Endothelial cell of umbilical vein (primary cell): ENCODE measurements around the gene DMXL1. TPM values are rescaled to one million over a fixed set of nuclear protein-coding genes. Genes with fewer than 3 reads are reported as not detected.

Experiments used
- BruUV-seq: library from RNA; stranded (reverse); fragments of 400-500 nt; replicated peaks from 2 replicates; lab custom pipeline; 2021; lab: Mats Ljungman, UMichigan
- CTCF ChIA-PET: fragments of 300-600, 350-600 bp; sonication (Branson Sonifier 250); formaldehyde crosslinking; loops from one replicate; lab custom pipeline; 2021; ENCODE audit warnings: antibody characterized with exemption, inconsistent platforms; lab: Charles Lee
- POLR2A ChIA-PET: fragments of 300-600, 350-600 bp; sonication (Branson Sonifier 250); formaldehyde crosslinking; loops from one replicate; lab custom pipeline; 2021; ENCODE audit warnings: antibody characterized with exemption, inconsistent platforms; lab: Charles Lee
- DNase-seq: peaks from one replicate; pipeline ENCODE4 v3.0.0-alpha.2; 2011; ENCODE audit warnings: low read depth, low spot score
- FAIRE-seq: peaks from 2 replicates; lab custom pipeline; 2011; peaks lifted over from hg19 to GRCh38; lab: Jason Lieb, UNC
- H2AFZ ChIP-seq: 2 replicates; pipeline ENCODE4 v1.6.0; 2012; ENCODE audit warnings: low read depth, low read length, control low read depth, inconsistent platforms
- H3K27ac ChIP-seq: 2 replicates; pipeline ENCODE4 v1.5.1; 2011; ENCODE audit warnings: low read depth, mild to moderate bottlenecking, control low read depth, low read length, moderate library complexity; ENCODE audit not compliant: insufficient read depth
- H3K27me3 ChIP-seq, 2 experiments: 2 replicates each; pipeline versions ENCODE4 v1.6.0 to v1.6.1; 2011; ENCODE audit warnings: low read length in 2 of 2, mixed read lengths in 1 of 2; ENCODE audit not compliant: control insufficient read depth in 2 of 2, insufficient read depth in 2 of 2
- H3K36me3 ChIP-seq, 2 experiments: 2 replicates in 1 of 2; 3 replicates in 1 of 2; pipeline ENCODE4 v1.5.1; 2011; ENCODE audit warnings: low read length in 2 of 2, mild to moderate bottlenecking in 1 of 2, moderate library complexity in 1 of 2; ENCODE audit not compliant: control insufficient read depth in 2 of 2, insufficient read depth in 2 of 2; ENCODE audit errors: extremely low read depth in 1 of 2
- H3K4me1 ChIP-seq: 3 replicates; pipeline ENCODE4 v1.5.1; 2011; ENCODE audit warnings: mild to moderate bottlenecking, low read length; ENCODE audit not compliant: control insufficient read depth, insufficient read depth; ENCODE audit errors: extremely low read depth
- H3K4me2 ChIP-seq: 2 replicates; pipeline ENCODE4 v1.6.1; 2011; ENCODE audit warnings: low read length, control low read depth, mixed read lengths; ENCODE audit not compliant: insufficient read depth
- H3K4me3 ChIP-seq, 3 experiments: fragments of 200-600 bp in 1 of 3; sonication (generic), shearing (Covaris generic) in 1 of 3; replicated peaks in 1 of 3; 2 replicates each; pipeline ENCODE4 v1.5.1; 2011 to 2016; ENCODE audit warnings: control low read depth in 3 of 3, low read length in 3 of 3, mild to moderate bottlenecking in 2 of 3, inconsistent platforms in 1 of 3, low read depth in 1 of 3, moderate library complexity in 1 of 3; ENCODE audit not compliant: insufficient read depth in 1 of 3
- H3K79me2 ChIP-seq: 2 replicates; pipeline ENCODE4 v1.6.0; 2012; ENCODE audit warnings: low read length, inconsistent platforms; ENCODE audit not compliant: control insufficient read depth, insufficient read depth
- H3K9ac ChIP-seq: replicated peaks from 2 replicates; pipeline ENCODE3; 2011; ENCODE audit warnings: low read length, control low read depth; ENCODE audit not compliant: insufficient read depth; ENCODE audit errors: extremely low read depth
- H3K9me1 ChIP-seq: replicated peaks from 3 replicates; pipeline ENCODE4 v1.6.0; 2011; ENCODE audit warnings: mild to moderate bottlenecking, low read length; ENCODE audit not compliant: control insufficient read depth, insufficient read depth; ENCODE audit errors: extremely low read depth
- H3K9me3 ChIP-seq: replicated peaks from 2 replicates; pipeline ENCODE4 v1.5.1; 2012; ENCODE audit warnings: low read length, inconsistent platforms; ENCODE audit not compliant: control insufficient read depth, insufficient read depth
- H4K20me1 ChIP-seq: replicated peaks from 2 replicates; pipeline ENCODE3; 2011; ENCODE audit warnings: mild to moderate bottlenecking, low read length; ENCODE audit not compliant: control insufficient read depth, insufficient read depth; ENCODE audit errors: extremely low read depth
- CTCF ChIP-seq, 2 donors: IDR thresholded peaks; 1 replicate in 1 of 2; 2 replicates in 1 of 2; pipeline ENCODE4 v1.5.1; 2011; ENCODE audit warnings: low read length in 2 of 2, mild to moderate bottlenecking in 2 of 2, moderate library complexity in 2 of 2, control low read depth in 1 of 2, inconsistent platforms in 1 of 2, low read depth in 1 of 2; ENCODE audit not compliant: insufficient read depth in 1 of 2; ENCODE audit errors: extremely low read depth in 1 of 2
- EZH2 ChIP-seq: IDR thresholded peaks from 2 replicates; pipeline ENCODE4 v1.6.1; 2012; ENCODE audit warnings: borderline replicate concordance, low read depth, mild to moderate bottlenecking, moderate library complexity, low read length, inconsistent platforms; ENCODE audit not compliant: severe bottlenecking
- FOS ChIP-seq: IDR thresholded peaks from 2 replicates; pipeline ENCODE4 v1.6.1; 2011; ENCODE audit warnings: mild to moderate bottlenecking, low read length, moderate library complexity, borderline replicate concordance; ENCODE audit not compliant: insufficient read depth
- GATA2 ChIP-seq: IDR thresholded peaks from 2 replicates; pipeline ENCODE4 v1.7.0; 2011; ENCODE audit warnings: low read depth, mild to moderate bottlenecking, moderate library complexity, mixed read lengths, low read length; ENCODE audit not compliant: insufficient read length, insufficient read depth
- JUN ChIP-seq: IDR thresholded peaks from 2 replicates; pipeline ENCODE4 v1.6.1; 2011; ENCODE audit warnings: borderline replicate concordance, low read depth; ENCODE audit not compliant: insufficient read length, insufficient read depth
- MYC ChIP-seq: IDR thresholded peaks from one replicate; pipeline ENCODE4 v1.6.1; 2011; ENCODE audit warnings: mild to moderate bottlenecking, low read depth, low read length
- POLR2A ChIP-seq: IDR thresholded peaks from 2 replicates; pipeline ENCODE4 v1.6.1; 2012; ENCODE audit warnings: low read depth, mild to moderate bottlenecking, control low read depth, low read length
- POLR2AphosphoS5 ChIP-seq: IDR thresholded peaks from 2 replicates; pipeline ENCODE4 v1.6.1; 2012; ENCODE audit warnings: low read depth, mild to moderate bottlenecking, control low read depth, low read length, moderate library complexity; ENCODE audit not compliant: insufficient read depth
- dilution Hi-C: fragments of 300-500 bp; cut with MboI; formaldehyde crosslinking; loops from one replicate; pipeline ENCODE4 v1.15.0; 2019; ENCODE audit warnings: low sequenced_read_pairs; ENCODE audit not compliant: extremely low pct_ligation_motif_present
- intact Hi-C: fragments of 100-400 bp; cut with micrococcal nuclease; formaldehyde crosslinking; loops from one replicate; pipeline ENCODE4 v1.10.0; 2022
- polyA plus RNA-seq, 4 experiments: library from polyadenylated mRNA; depleted of rRNA in 3 of 4; stranded (reverse) in 3 of 4; unstranded in 1 of 4; fragments of >200 nt; gene quantifications; 2 replicates each; pipeline versions ENCODE4 v1.2.1 to v1.2.3, GENCODE V29; 2011 to 2012; ENCODE audit warnings: missing spikeins in 1 of 4
- total RNA-seq: library from RNA; stranded (reverse); gene quantifications from 2 replicates; pipeline ENCODE4 v1.2.3, GENCODE V29; 2021
- TF ChIP-seq, protein P1 (sequence below): IDR thresholded peaks from 2 replicates; pipeline ENCODE4 v1.6.1; 2011; ENCODE audit not compliant: insufficient read depth, insufficient read length

The DMXL1 gene
- total and polyA plus RNA-seq, 2 donors (not counting 3 experiments of a cell fraction or from before 2014, with no cell fraction given) = 5.4 to 24.7 TPM

GRCh38 chr5:119229950-119230349 lies 159.1 kb downstream of the DMXL1 start:
- CTCF ChIA-PET = no interaction called here
- no TSS peak for BruUV-seq

More at GRCh38 chr5:119229950-119230349, 159.1 kb downstream of the DMXL1 start:
- TF ChIP-seq GATA2 (no peak), POLR2AphosphoS5 (no peak), POLR2A (no peak), CTCF (IDR thresholded peaks at IDR 0.05; ENCODE audit: extremely low read depth in 1 of 2, insufficient read depth in 1 of 2, low read depth in 1 of 2, low read length in 2 of 2) (no peak), EZH2 (no peak), JUN (no peak), FOS (no peak), MYC (no peak)
- TF ChIP-seq, protein P1, sequence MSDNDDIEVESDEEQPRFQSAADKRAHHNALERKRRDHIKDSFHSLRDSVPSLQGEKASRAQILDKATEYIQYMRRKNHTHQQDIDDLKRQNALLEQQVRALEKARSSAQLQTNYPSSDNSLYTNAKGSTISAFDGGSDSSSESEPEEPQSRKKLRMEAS = no peak
- POLR2A ChIA-PET = no interaction called here
- Histone ChIP-seq H3K36me3 (no peaks in the 10 kb centered on the region), H2AFZ (no peak overlapping the region), H3K9me3 (no peaks in the 10 kb centered on the region), H3K9ac (no peak overlapping the region), H3K4me2 (no peak overlapping the region), H3K9me1 (no peaks in the 10 kb centered on the region), H4K20me1 (no peaks in the 10 kb centered on the region), H3K4me3 (no peak overlapping the region), H3K4me1 (no peaks in the 10 kb centered on the region), H3K27me3 (no peaks in the 10 kb centered on the region), H3K27ac (no peak overlapping the region), H3K79me2 (no peaks in the 10 kb centered on the region)
- FAIRE-seq = no peak
- no peak for DNase-seq
- intact Hi-C loops (no loop called here), dilution Hi-C loops (no loop called here)
